ENCODE data around the gene PLA2G2C. TPM values are rescaled to one million over a fixed set of nuclear protein-coding genes. Genes with fewer than 3 reads are reported as not detected.
A peak's percentile ranks its signal among the peaks of the same experiment; 100 is the strongest.

Gene PLA2G2C
- total and polyA plus RNA-seq, 2 donors (not counting 1 experiment from before 2014, with no cell fraction given) = 0.03 TPM; not detected in 1

GRCh38 chr1:20119347-20119746 is 67.0 kb downstream of the PLA2G2C start, which contains the start of gene PLA2G2D:
TSS of gene PLA2G2D (minus strand) at chr1:20119536. CDS start at chr1:20119498, 38 bp downstream.
- WGBS (ENCODE audit: insufficient coverage) = 69% methylated on average over 2 of the region's 2 CpGs
- H3K4me2 ChIP-seq (replicated peaks; ENCODE audit: low read depth, low read length, poor library complexity, severe bottlenecking) = peak within 1 kb of the TSS; percentile 75
- H3K79me2 ChIP-seq (ENCODE audit: control insufficient read depth, insufficient read depth, low read length) = no peaks in the 10 kb centered on the region
- no peaks in the 10 kb centered on the region for H3K27me3 Mint-ChIP-seq
- peak within 1 kb of the TSS in 4 of 5 experiments; percentile 14 to 36 (median 26) for H3K4me3 ChIP-seq (ENCODE audit: control extremely low read depth in 1 of 5, extremely low read depth in 1 of 5, insufficient read depth in 1 of 5, low read depth in 2 of 5, low read length in 4 of 5)
- ATAC-seq (ENCODE audit: low read depth) = peak; percentile 67
- ChIA-PET POLR2A (interaction anchor here (0.6 kb wide), 1 partner anchor 19 kb away, joined by 4 read pairs; no protein-coding TSS in a partner anchor), CTCF (no interaction called here)
- no peaks in the 10 kb centered on the region for H3K36me3 ChIP-seq (replicated peaks in 1 of 2; ENCODE audit: control extremely low read depth in 1 of 2, control insufficient read depth in 1 of 2, extremely low read depth in 1 of 2, insufficient read depth in 2 of 2, low read length in 1 of 2)
- no peaks in the 10 kb centered on the region for H3K9me3 ChIP-seq (ENCODE audit: control extremely low read depth in 1 of 3, control insufficient read depth in 2 of 3, insufficient read depth in 1 of 3, low read length in 2 of 3)
- H3K4me1 Mint-ChIP-seq = peaks cover 67% of the 10 kb centered on the region
- no peaks in the 10 kb centered on the region for H4K20me1 ChIP-seq (ENCODE audit: control insufficient read depth, insufficient read depth, low read length, poor library complexity, severe bottlenecking)
- H3K27me3 ChIP-seq (replicated peaks in 1 of 4; ENCODE audit: control extremely low read depth in 1 of 4, control insufficient read depth in 3 of 4, insufficient read depth in 4 of 4, low read length in 3 of 4) = no peaks in the 10 kb centered on the region
- H2AFZ ChIP-seq (ENCODE audit: insufficient read depth, low read depth, low read length, poor library complexity, severe bottlenecking) = peak within 1 kb of the TSS; percentile 46
- peak within 1 kb of the TSS; percentile 72 for H3K4me3 Mint-ChIP-seq
- H3K4me1 ChIP-seq (ENCODE audit: control insufficient read depth in 2 of 2, insufficient read depth in 2 of 2, low read length in 2 of 2) = peaks cover 38 to 41% of the 10 kb centered on the region in 2 donors
- no peak for TF ChIP-seq EZH2 (IDR thresholded peaks at IDR 0.05; ENCODE audit: borderline replicate concordance, insufficient read depth, low read depth, low read length, poor library complexity, severe bottlenecking)
- TF ChIP-seq CTCF (IDR thresholded peaks at IDR 0.05) = no peak
- H3K9ac ChIP-seq (ENCODE audit: low read length) = peak within 1 kb of the TSS; percentile 31
- intact Hi-C loops (cut with micrococcal nuclease) = no loop called here
- H3K9me3 Mint-ChIP-seq (ENCODE audit: insufficient read depth) = no peaks in the 10 kb centered on the region
- H3K27ac Mint-ChIP-seq = peak within 1 kb of the TSS; percentile 93
- peak; percentile 70 for DNase-seq
- peak within 1 kb of the TSS; percentile 42 to 68 for H3K27ac ChIP-seq (ENCODE audit: low read length in 2 of 2)

- ChIA-PET CTCF (interaction anchor here (0.9 to 1.9 kb wide), 3 partner anchors 34 to 199 kb away, joined by 3 to 6 read pairs (median 3); no protein-coding TSS in a partner anchor), POLR2A (no interaction called here)
- TF ChIP-seq EZH2 (IDR thresholded peaks at IDR 0.05; ENCODE audit: borderline replicate concordance, insufficient read depth, low read depth, low read length, poor library complexity, severe bottlenecking) = no peak
- no peak for TF ChIP-seq CTCF (IDR thresholded peaks at IDR 0.05)
- H3K27ac ChIP-seq (ENCODE audit: low read length in 2 of 2) = peak overlapping the region in 1 of 2 donors; percentile 31
- H3K27me3 Mint-ChIP-seq = no peaks in the 10 kb centered on the region
- ATAC-seq (ENCODE audit: low read depth) (no peak), DNase-seq (no peak)
- no peaks in the 10 kb centered on the region for H3K9me3 Mint-ChIP-seq (ENCODE audit: insufficient read depth)
- peaks cover 27 to 30% of the 10 kb centered on the region in 2 donors for H3K4me1 ChIP-seq (ENCODE audit: control insufficient read depth in 2 of 2, insufficient read depth in 2 of 2, low read length in 2 of 2)
- no peaks in the 10 kb centered on the region for H4K20me1 ChIP-seq (ENCODE audit: control insufficient read depth, insufficient read depth, low read length, poor library complexity, severe bottlenecking)
- no peak overlapping the region for H3K4me3 ChIP-seq (ENCODE audit: control extremely low read depth in 1 of 5, extremely low read depth in 1 of 5, insufficient read depth in 1 of 5, low read depth in 2 of 5, low read length in 4 of 5)
- H3K9me3 ChIP-seq (ENCODE audit: control extremely low read depth in 1 of 3, control insufficient read depth in 2 of 3, insufficient read depth in 1 of 3, low read length in 2 of 3) = no peaks in the 10 kb centered on the region
- no peaks in the 10 kb centered on the region for H3K36me3 ChIP-seq (replicated peaks in 1 of 2; ENCODE audit: control extremely low read depth in 1 of 2, control insufficient read depth in 1 of 2, extremely low read depth in 1 of 2, insufficient read depth in 2 of 2, low read length in 1 of 2)
- intact Hi-C loops (cut with micrococcal nuclease) = no loop called here
- H3K4me3 Mint-ChIP-seq = peak overlapping the region; percentile 3
- H2AFZ ChIP-seq (ENCODE audit: insufficient read depth, low read depth, low read length, poor library complexity, severe bottlenecking) = no peak overlapping the region
- H3K27ac Mint-ChIP-seq = no peak overlapping the region
- no peak overlapping the region for H3K9ac ChIP-seq (ENCODE audit: low read length)
- H3K4me1 Mint-ChIP-seq = peaks cover 54% of the 10 kb centered on the region
- H3K4me2 ChIP-seq (replicated peaks; ENCODE audit: low read depth, low read length, poor library complexity, severe bottlenecking) = peak overlapping the region; percentile 20
- no peaks in the 10 kb centered on the region for H3K27me3 ChIP-seq (replicated peaks in 1 of 4; ENCODE audit: control extremely low read depth in 1 of 4, control insufficient read depth in 3 of 4, insufficient read depth in 4 of 4, low read length in 3 of 4)
- H3K79me2 ChIP-seq (ENCODE audit: control insufficient read depth, insufficient read depth, low read length) = no peaks in the 10 kb centered on the region
Measured at GRCh38 chr1:20117236-20117635, 69.1 kb downstream of the PLA2G2C start.

All from B cell (primary cell).